Thyroid gland (tissue), 4 donors: ENCODE data around the gene C6. TPM values are rescaled to one million over a fixed set of nuclear protein-coding genes. Genes with fewer than 3 reads are reported as not detected.
"Not testable (repeated sequence)": the region's sequence is repeated elsewhere in the genome, so short reads cannot be mapped to it uniquely, and the experiment has no call there.

ENCODE experiments used
- DNase-seq, 2 donors: peaks; one replicate each; pipeline ENCODE4 v3.0.0-alpha.2; 2019
- H3K27ac ChIP-seq, 3 donors: fragments of 200-600 bp; sonication (generic); 1 replicate in 2 of 3; 2 replicates in 1 of 3; pipeline ENCODE4 v1.5.1; 2016 to 2019; ENCODE audit warnings: mild to moderate bottlenecking in 1 of 3, moderate library complexity in 1 of 3
- H3K27me3 ChIP-seq: fragments of 200-600 bp; sonication (generic); one replicate; pipeline ENCODE4 v1.5.1; 2019
- H3K36me3 ChIP-seq, 2 donors: fragments of 200-600 bp; sonication (generic); one replicate each; pipeline ENCODE4 v1.5.1; 2016 to 2019
- H3K4me1 ChIP-seq, 2 donors: fragments of 200-600 bp; sonication (generic); one replicate each; pipeline ENCODE4 v1.5.1; 2017 to 2019
- H3K4me3 ChIP-seq, 3 donors: fragments of 200-600 bp; sonication (generic); replicated peaks in 1 of 3; 1 replicate in 2 of 3; 2 replicates in 1 of 3; pipeline ENCODE4 v1.5.1; 2016; ENCODE audit warnings: mild to moderate bottlenecking in 1 of 3
- H3K9me3 ChIP-seq: fragments of 200-600 bp; sonication (generic); one replicate; pipeline ENCODE4 v1.5.1; 2017
- POLR2A ChIP-seq, 2 donors: fragments of 450-650 bp; IDR thresholded peaks; one replicate each; pipeline ENCODE4 v1.6.1; 2017; ENCODE audit warnings: antibody characterized with exemption in 2 of 2, mild to moderate bottlenecking in 2 of 2, moderate library complexity in 1 of 2
- WGBS, 2 donors: methylation state at CpG; one replicate each; pipeline ENCODE4 v1.1.5; 2017; 5-methylcytosine and 5-hydroxymethylcytosine counted together
- intact Hi-C: fragments of 100-400 bp; cut with DNase I; formaldehyde crosslinking; loops from one replicate; pipeline ENCODE4 v1.15.1; 2023
- total RNA-seq, 4 donors: library from RNA; depleted of rRNA; stranded (reverse); fragments of >200 nt; gene quantifications; one replicate each; pipeline ENCODE4 v1.2.3, GENCODE V29; 2016
- TF ChIP-seq, protein P1 (sequence below), 6 experiments: fragments of 200-600 bp in 3 of 6; fragments of 450-650 bp in 3 of 6; sonication (generic) in 3 of 6; IDR thresholded peaks; one replicate each; pipeline ENCODE4 v1.5.1; 2016 to 2019; ENCODE audit warnings: antibody characterized with exemption in 6 of 6, mild to moderate bottlenecking in 2 of 6, inconsistent platforms in 1 of 6, moderate library complexity in 1 of 6

C6 gene
- total RNA-seq, 4 donors from 2014 or later: 2.2 to 15.0 (median 3.5) TPM

DNA sequence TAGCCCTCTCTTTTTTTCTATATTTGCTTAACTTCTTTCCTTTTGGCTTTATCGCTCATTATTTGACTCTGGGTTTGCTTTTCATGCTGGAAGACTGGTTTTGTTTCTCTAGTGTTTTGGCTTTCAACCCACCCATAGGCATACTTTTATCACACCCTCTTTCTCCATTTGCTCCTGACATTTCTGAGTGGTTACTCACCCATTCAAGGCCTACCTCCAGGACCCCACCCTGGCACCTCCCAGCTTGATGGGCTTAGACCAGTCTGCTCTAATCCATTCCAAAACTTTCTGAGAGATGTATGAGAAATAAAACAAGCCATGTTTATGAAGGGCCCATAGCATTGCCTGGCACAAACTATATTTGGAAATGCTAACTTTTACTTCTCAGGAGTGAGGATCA, 18.1 kb downstream of the C6 start:
- WGBS, 2 donors: 98 to 100% methylated on average over 1 of the region's 1 CpG
- intact Hi-C loops: no loop called here
- peak overlapping the region in 2 of 3 donors; percentile 3 to 55 for H3K27ac ChIP-seq

DNA sequence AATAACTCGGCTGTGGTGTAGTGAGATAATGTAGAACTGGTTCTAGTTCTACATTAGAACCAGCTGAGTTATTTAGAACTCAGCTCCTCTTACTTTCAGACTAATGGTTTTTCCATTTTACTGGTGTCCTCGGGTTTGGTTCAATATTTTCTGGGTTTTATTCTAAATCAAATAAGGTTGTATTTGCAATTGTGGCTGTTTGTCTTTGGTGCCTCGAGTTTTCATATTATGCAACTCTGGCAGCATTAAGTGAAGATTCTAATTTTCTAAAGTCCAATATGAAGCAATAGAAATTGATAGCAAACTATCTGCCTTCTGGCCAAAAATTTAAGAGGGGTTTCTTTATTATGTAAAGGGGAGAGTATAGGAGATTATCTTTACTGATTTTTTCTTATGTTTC, 19.0 kb downstream of the C6 start:
- WGBS, 2 donors: 77 to 84% methylated on average over 3 of the region's 3 CpGs
- Histone ChIP-seq H3K9me3 (no peaks in the 10 kb centered on the region), H3K4me3 (no peak overlapping the region), H3K27me3 (no peaks in the 10 kb centered on the region), H3K36me3 (no peaks in the 10 kb centered on the region), H3K27ac (peak overlapping the region; percentile 22 to 55 (median 36)), H3K4me1 (peaks cover 0 to 13% of the 10 kb centered on the region in 2 donors)
- TF ChIP-seq POLR2A (IDR thresholded peaks at IDR 0.05): no peak
- TF ChIP-seq, protein P1, sequence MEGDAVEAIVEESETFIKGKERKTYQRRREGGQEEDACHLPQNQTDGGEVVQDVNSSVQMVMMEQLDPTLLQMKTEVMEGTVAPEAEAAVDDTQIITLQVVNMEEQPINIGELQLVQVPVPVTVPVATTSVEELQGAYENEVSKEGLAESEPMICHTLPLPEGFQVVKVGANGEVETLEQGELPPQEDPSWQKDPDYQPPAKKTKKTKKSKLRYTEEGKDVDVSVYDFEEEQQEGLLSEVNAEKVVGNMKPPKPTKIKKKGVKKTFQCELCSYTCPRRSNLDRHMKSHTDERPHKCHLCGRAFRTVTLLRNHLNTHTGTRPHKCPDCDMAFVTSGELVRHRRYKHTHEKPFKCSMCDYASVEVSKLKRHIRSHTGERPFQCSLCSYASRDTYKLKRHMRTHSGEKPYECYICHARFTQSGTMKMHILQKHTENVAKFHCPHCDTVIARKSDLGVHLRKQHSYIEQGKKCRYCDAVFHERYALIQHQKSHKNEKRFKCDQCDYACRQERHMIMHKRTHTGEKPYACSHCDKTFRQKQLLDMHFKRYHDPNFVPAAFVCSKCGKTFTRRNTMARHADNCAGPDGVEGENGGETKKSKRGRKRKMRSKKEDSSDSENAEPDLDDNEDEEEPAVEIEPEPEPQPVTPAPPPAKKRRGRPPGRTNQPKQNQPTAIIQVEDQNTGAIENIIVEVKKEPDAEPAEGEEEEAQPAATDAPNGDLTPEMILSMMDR (IDR thresholded peaks at IDR 0.05): no peak
- intact Hi-C loops: no loop called here
- DNase-seq: no peak

More for the DNA sequence above, 18.1 kb downstream of the C6 start:
- Histone ChIP-seq H3K4me1 (peaks cover 0 to 13% of the 10 kb centered on the region in 2 donors), H3K4me3 (no peak overlapping the region), H3K9me3 (no peaks in the 10 kb centered on the region), H3K36me3 (no peaks in the 10 kb centered on the region), H3K27me3 (no peaks in the 10 kb centered on the region)
- TF ChIP-seq, protein P1 (IDR thresholded peaks at IDR 0.05): no peak
- no peak for TF ChIP-seq POLR2A (IDR thresholded peaks at IDR 0.05)
- DNase-seq: no peak

DNA sequence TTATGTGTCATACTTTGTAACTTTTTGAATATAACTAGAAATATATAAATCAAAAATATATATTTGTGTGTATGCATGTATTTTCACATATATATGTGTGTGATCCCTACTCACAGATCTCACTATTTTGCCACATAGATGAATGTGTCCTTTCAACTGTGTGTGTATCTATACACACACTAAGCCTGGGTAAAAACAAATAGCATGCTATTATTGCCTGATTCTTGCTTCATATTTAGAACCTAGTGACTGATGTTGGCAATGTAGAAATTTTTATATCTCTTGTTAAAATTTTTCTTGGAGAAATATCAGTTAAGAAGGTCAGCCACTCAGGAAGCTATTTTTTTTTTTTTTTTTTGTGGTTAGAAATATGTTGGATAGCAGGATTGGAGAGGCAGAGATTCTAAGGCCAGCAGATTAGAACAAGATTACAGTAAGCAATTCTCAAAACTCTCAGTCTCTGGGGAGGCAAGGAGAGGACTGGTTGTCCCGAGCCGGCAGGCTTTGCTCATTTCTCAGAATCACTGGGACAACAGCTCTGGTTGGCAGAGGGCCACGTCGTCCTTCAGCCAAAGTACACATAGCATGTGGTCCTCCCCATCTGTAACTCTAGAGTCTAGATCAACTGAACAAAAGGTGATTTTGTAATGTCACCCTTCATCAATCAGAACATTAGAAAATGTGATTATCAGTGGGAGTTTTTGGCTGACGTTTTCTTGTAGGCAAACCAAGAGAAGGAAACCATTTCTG, 19.7 kb downstream of the C6 start:
- 5 to 12% methylated on average over 5 of the region's 5 CpGs for whole genome bisulfite sequencing, 2 donors
- intact Hi-C loops: no loop called here
- Histone ChIP-seq H3K4me1 (peaks cover 0 to 13% of the 10 kb centered on the region in 2 donors), H3K9me3 (no peaks in the 10 kb centered on the region), H3K4me3 (no peak overlapping the region), H3K36me3 (no peaks in the 10 kb centered on the region), H3K27ac (peak overlapping the region; percentile 36 to 66 (median 60)), H3K27me3 (no peaks in the 10 kb centered on the region)
- DNase-seq: peak; percentile 92
- TF ChIP-seq POLR2A (IDR thresholded peaks at IDR 0.05): no peak
- TF ChIP-seq, protein P1 (IDR thresholded peaks at IDR 0.05): no peak

DNA sequence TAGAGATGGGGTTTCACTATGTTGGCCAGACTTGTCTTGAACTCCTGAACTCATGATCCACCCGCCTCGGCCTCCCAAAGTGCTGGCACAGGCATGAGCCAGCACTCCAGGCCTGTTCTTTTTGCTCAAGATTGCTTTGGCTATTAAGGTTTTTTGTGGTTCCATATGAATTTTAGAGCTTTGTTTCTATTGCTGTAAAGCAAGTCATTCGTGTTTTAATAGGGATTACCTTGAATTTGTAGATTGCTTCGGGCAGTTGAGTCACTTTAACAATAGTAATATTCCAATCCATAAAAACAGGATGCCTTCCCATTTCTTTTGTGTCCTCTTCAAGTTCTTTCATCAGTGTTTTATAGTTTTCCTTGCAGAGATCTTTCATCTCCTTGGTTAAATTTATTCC, 22.1 kb downstream of the C6 start:
- DNase-seq: no peak
- intact Hi-C loops: no loop called here
- TF ChIP-seq, protein P1 (IDR thresholded peaks at IDR 0.05): no peak
- TF ChIP-seq POLR2A (IDR thresholded peaks at IDR 0.05): no peak
- Histone ChIP-seq H3K27me3 (no peaks in the 10 kb centered on the region), H3K27ac (no peak overlapping the region), H3K4me1 (peaks cover 0 to 13% of the 10 kb centered on the region in 2 donors), H3K4me3 (no peak overlapping the region), H3K36me3 (no peaks in the 10 kb centered on the region), H3K9me3 (no peaks in the 10 kb centered on the region)
- WGBS, 2 donors: 79 to 95% methylated on average over 4 of the region's 4 CpGs

DNA sequence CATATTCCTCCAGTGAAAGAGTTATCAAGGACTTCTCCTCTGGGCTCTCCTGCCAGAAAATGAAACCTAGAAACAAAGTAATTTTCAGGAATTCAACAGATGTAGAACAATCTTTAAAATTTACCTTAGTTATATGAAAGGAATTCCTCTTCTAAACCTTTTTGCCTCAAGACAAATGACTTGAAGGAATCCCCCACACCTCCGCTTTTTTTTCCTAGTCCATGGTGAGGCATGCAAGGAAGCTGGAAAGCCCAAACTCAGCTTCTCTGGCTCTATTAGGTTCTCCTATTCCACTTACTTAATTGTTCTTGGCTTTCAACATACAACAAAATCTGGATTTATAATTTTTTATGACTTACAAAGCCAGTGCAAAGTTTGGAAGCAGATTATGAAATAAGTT, 27.2 kb downstream of the C6 start:
- Histone ChIP-seq H3K36me3 (no peaks in the 10 kb centered on the region), H3K27me3 (no peaks in the 10 kb centered on the region), H3K4me3 (no peak overlapping the region), H3K27ac (no peak overlapping the region), H3K4me1 (no peaks in the 10 kb centered on the region), H3K9me3 (no peaks in the 10 kb centered on the region)
- no peak for DNase-seq
- no peak for TF ChIP-seq POLR2A (IDR thresholded peaks at IDR 0.05)
- TF ChIP-seq, protein P1 (IDR thresholded peaks at IDR 0.05): no peak
- intact Hi-C loops: no loop called here
- WGBS, 2 donors: 78 to 94% methylated on average over 1 of the region's 1 CpG

DNA sequence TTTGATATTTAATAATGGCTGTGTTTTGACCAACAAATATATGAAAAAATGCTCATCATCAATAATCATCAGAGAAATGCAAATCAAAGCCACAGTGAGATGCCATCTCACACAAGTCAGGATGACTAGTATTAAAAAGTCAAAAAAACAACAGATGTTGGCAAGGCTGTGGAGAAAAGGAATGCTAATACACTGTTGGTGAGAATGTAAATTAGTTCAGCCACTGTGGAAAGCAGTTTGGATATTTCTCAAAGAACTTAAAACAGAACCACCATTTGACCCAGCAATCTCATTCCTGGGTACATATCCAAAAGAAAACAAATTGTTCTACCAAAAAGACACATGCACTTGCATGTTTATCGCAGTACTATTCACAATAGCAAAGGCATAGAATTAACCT, 30.0 kb downstream of the C6 start:
- H3K27ac ChIP-seq, H3K9me3 ChIP-seq: not testable (repeated sequence)

More for the DNA sequence above, 30.0 kb downstream of the C6 start:
- H3K4me1 ChIP-seq, H3K4me3 ChIP-seq, DNase-seq, H3K36me3 ChIP-seq, H3K27me3 ChIP-seq, intact Hi-C loops: not testable (repeated sequence)
- 92 to 97% methylated on average over 1 of the region's 1 CpG for WGBS, 2 donors
